Measurements from ENCODE around the gene NDE1.
A peak's percentile ranks its signal among the peaks of the same experiment; 100 is the strongest.
"Not testable (repeated sequence)": the region's sequence is repeated elsewhere in the genome, so short reads cannot be mapped to it uniquely, and the experiment has no call there.

NDE1 gene

GRCh38 chr16:15641753-15642556 is 8.1 kb upstream of the NDE1 start:
- DNase-seq (ENCODE audit: low read depth), result no peak
- H3K4me3 ChIP-seq (replicated peaks; ENCODE audit: low read depth, low read length), result peak overlapping the region; percentile 81
- no peak for TF ChIP-seq CTCF (IDR thresholded peaks at IDR 0.05; ENCODE audit: low read length, missing control alignments)

- peak; percentile 53 for DNase-seq (ENCODE audit: low read depth)
- TF ChIP-seq CTCF (IDR thresholded peaks at IDR 0.05; ENCODE audit: low read length, missing control alignments), result peak; percentile 28
- peak overlapping the region; percentile 81 for H3K4me3 ChIP-seq (replicated peaks; ENCODE audit: low read depth, low read length)
Observed at GRCh38 chr16:15642557-15643047, 7.4 kb upstream of the NDE1 start.

GRCh38 chr16:15643048-15643945 is 6.7 kb upstream of the NDE1 start, which contains the start of gene MARF1:
Gene MARF1 (minus strand): TSS chr16:15643154. CDS start chr16:15639233, 3,921 bp downstream.
- peak; percentile 95 for DNase-seq (ENCODE audit: low read depth)
- peak; percentile 62 for TF ChIP-seq CTCF (IDR thresholded peaks at IDR 0.05; ENCODE audit: low read length, missing control alignments)
- peak within 1 kb of the TSS; percentile 81 for H3K4me3 ChIP-seq (replicated peaks; ENCODE audit: low read depth, low read length)

GRCh38 chr16:15643946-15644250 is 6.1 kb upstream of the NDE1 start:
- peak overlapping the region; percentile 81 for H3K4me3 ChIP-seq (replicated peaks; ENCODE audit: low read depth, low read length)
- no peak for DNase-seq (ENCODE audit: low read depth)
- TF ChIP-seq CTCF (IDR thresholded peaks at IDR 0.05; ENCODE audit: low read length, missing control alignments), result no peak

- no peak for TF ChIP-seq CTCF (IDR thresholded peaks at IDR 0.05; ENCODE audit: low read length, missing control alignments)
- DNase-seq (ENCODE audit: low read depth), result no peak
- no peak overlapping the region for H3K4me3 ChIP-seq (replicated peaks; ENCODE audit: low read depth, low read length)
Observed at GRCh38 chr16:15644267-15644961, 5.6 kb upstream of the NDE1 start.

- DNase-seq (ENCODE audit: low read depth), result peak; percentile 65
- not testable (repeated sequence) for H3K4me3 ChIP-seq (replicated peaks; ENCODE audit: low read depth, low read length)
Observed at GRCh38 chr16:15644962-15645465, 5.0 kb upstream of the NDE1 start.

- not testable (repeated sequence) for H3K4me3 ChIP-seq (replicated peaks; ENCODE audit: low read depth, low read length); DNase-seq (ENCODE audit: low read depth)
Observed at GRCh38 chr16:15646557-15647293, 3.3 kb upstream of the NDE1 start.

Measured in fibroblast of pulmonary artery (primary cell).